Vagina (tissue), 2 donors: ENCODE data around the gene CERS1.

Source experiments
- POLR2A ChIP-seq, 2 donors: fragments of 450-650 bp; IDR thresholded peaks; one replicate each; pipeline ENCODE4 v1.6.1; 2017; ENCODE audit warnings: antibody characterized with exemption in 2 of 2, mild to moderate bottlenecking in 2 of 2, moderate library complexity in 2 of 2
- TF ChIP-seq, protein P1 (sequence below), 3 experiments: fragments of 450-650 bp in 2 of 3; fragments of 200-600 bp in 1 of 3; sonication (generic) in 1 of 3; IDR thresholded peaks; one replicate each; pipeline ENCODE4 v1.5.1; 2017 to 2019; ENCODE audit warnings: antibody characterized with exemption in 3 of 3, mild to moderate bottlenecking in 2 of 3, moderate library complexity in 2 of 3

DNA sequence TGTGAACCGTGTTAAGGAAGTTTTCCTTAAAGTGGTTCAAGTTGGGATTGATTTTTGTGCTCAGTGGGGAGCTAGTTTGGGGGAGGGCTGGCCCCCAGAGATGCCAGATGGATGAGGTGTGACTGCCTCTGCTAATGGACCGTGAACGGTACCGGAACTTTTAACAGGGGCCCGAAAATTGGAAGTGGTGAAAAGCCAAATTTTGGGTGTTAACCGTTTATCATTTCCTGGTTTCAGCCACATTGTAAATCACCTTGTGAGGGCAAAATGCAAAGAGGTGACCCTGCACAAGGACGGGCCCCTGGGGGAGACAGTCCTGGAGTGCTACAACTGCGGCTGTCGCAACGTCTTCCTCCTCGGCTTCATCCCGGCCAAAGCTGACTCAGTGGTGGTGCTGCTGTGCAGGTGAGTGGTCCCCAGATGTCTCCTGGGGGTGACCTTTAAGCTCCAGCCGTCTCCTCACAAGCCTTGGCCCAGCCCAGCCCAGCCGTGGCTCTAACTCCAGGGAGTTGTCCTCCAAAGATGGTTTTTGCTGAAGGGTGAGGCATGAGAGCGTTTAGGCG, 46.0 kb downstream of the CERS1 start:
- TF ChIP-seq, protein P1, sequence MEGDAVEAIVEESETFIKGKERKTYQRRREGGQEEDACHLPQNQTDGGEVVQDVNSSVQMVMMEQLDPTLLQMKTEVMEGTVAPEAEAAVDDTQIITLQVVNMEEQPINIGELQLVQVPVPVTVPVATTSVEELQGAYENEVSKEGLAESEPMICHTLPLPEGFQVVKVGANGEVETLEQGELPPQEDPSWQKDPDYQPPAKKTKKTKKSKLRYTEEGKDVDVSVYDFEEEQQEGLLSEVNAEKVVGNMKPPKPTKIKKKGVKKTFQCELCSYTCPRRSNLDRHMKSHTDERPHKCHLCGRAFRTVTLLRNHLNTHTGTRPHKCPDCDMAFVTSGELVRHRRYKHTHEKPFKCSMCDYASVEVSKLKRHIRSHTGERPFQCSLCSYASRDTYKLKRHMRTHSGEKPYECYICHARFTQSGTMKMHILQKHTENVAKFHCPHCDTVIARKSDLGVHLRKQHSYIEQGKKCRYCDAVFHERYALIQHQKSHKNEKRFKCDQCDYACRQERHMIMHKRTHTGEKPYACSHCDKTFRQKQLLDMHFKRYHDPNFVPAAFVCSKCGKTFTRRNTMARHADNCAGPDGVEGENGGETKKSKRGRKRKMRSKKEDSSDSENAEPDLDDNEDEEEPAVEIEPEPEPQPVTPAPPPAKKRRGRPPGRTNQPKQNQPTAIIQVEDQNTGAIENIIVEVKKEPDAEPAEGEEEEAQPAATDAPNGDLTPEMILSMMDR (IDR thresholded peaks at IDR 0.05), result no peak
- TF ChIP-seq POLR2A (IDR thresholded peaks at IDR 0.05), result no peak
